HepG2 (cell line): ENCODE measurements around the gene ZBTB20. TPM values are rescaled to one million over a fixed set of nuclear protein-coding genes. Genes with fewer than 3 reads are reported as not detected.

Experiments
- ATAC-seq: fragments of 200-7000 bp; cut with Tn5 transposase; 3 replicates; pipeline ENCODE4 v1.9.1; 2020; ENCODE audit warnings: mild to moderate bottlenecking, moderate library complexity
- BruUV-seq: library from RNA; stranded (reverse); fragments of 400-500 nt; replicated peaks from 2 replicates; lab custom pipeline; 2021; lab: Mats Ljungman, UMichigan
- CTCF ChIA-PET: fragments of 300-600 bp; formaldehyde crosslinking; extraction: SDS; loops from one replicate; lab custom pipeline; 2021; ENCODE audit warnings: low total read pairs, inconsistent platforms, low intra/inter-chr PET ratio; lab: Yijun Ruan, JAX
- POLR2A ChIA-PET: fragments of 350-600 bp; sonication (Branson Sonifier 250); formaldehyde crosslinking; loops from one replicate; lab custom pipeline; 2020; ENCODE audit warnings: antibody characterized with exemption, inconsistent platforms; lab: Yijun Ruan, JAX
- DNase-seq: peaks from one replicate; pipeline ENCODE4 v3.0.0-alpha.2; 2015; ENCODE audit warnings: low spot score
- FAIRE-seq: peaks from 3 replicates; lab custom pipeline; 2011; peaks lifted over from hg19 to GRCh38; lab: Jason Lieb, UNC
- H2AFZ ChIP-seq: one replicate; pipeline ENCODE4 v1.6.1; 2011; ENCODE audit warnings: low read length, inconsistent platforms
- H3K27ac ChIP-seq: fragments of 300-600 bp; 3 replicates; pipeline ENCODE4 v1.8.0; 2011; ENCODE audit warnings: mixed run types, mild to moderate bottlenecking, mixed read lengths, low read length, inconsistent platforms; ENCODE audit not compliant: insufficient read depth; ENCODE audit errors: extremely low read length
- H3K27me3 ChIP-seq, 2 experiments: fragments of 200-600 bp in 1 of 2; 2 replicates in 1 of 2; 3 replicates in 1 of 2; pipeline versions ENCODE4 v1.6.0 to v1.8.0; 2011; ENCODE audit warnings: low read length in 2 of 2, mild to moderate bottlenecking in 2 of 2, moderate library complexity in 2 of 2, inconsistent platforms in 1 of 2; ENCODE audit not compliant: insufficient read depth in 2 of 2, control insufficient read depth in 1 of 2
- H3K36me3 ChIP-seq, 2 experiments: fragments of 200-600 bp in 1 of 2; replicated peaks in 1 of 2; 2 replicates in 1 of 2; 3 replicates in 1 of 2; pipeline versions ENCODE4 v1.5.1 to v1.8.0; 2011; ENCODE audit warnings: low read length in 2 of 2, inconsistent platforms in 1 of 2; ENCODE audit not compliant: insufficient read depth in 2 of 2, control insufficient read depth in 1 of 2
- H3K4me1 ChIP-seq: 2 replicates; pipeline ENCODE4 v1.5.1; 2012; ENCODE audit warnings: low read length, inconsistent platforms; ENCODE audit not compliant: insufficient read depth
- H3K4me2 ChIP-seq: 2 replicates; pipeline ENCODE4 v1.6.0; 2011; ENCODE audit warnings: low read depth, low read length, inconsistent platforms
- H3K4me3 ChIP-seq, 3 experiments: fragments of 200-600 bp in 1 of 3; sonication (generic), shearing (Covaris generic) in 1 of 3; replicated peaks in 1 of 3; 2 replicates each; pipeline ENCODE4 v1.5.1; 2011 to 2016; ENCODE audit warnings: low read length in 3 of 3, inconsistent platforms in 2 of 3, low read depth in 2 of 3, mild to moderate bottlenecking in 2 of 3, control low read depth in 1 of 3, mixed read lengths in 1 of 3; ENCODE audit not compliant: insufficient read depth in 1 of 3
- H3K79me2 ChIP-seq: one replicate; pipeline ENCODE4 v1.6.1; 2011; ENCODE audit warnings: low read length, inconsistent platforms; ENCODE audit not compliant: insufficient read depth
- H3K9ac ChIP-seq: 2 replicates; pipeline ENCODE4 v1.6.0; 2011; ENCODE audit warnings: mild to moderate bottlenecking, low read depth, low read length, inconsistent platforms; ENCODE audit not compliant: insufficient read depth
- H3K9me3 ChIP-seq: 2 replicates; pipeline ENCODE4 v1.5.1; 2012; ENCODE audit warnings: mild to moderate bottlenecking, low read length
- H4K20me1 ChIP-seq: 2 replicates; pipeline ENCODE4 v1.6.0; 2011; ENCODE audit warnings: inconsistent platforms, mild to moderate bottlenecking, low read length, moderate library complexity; ENCODE audit not compliant: insufficient read depth
- BATF2 ChIP-seq: sonication (generic); formaldehyde crosslinking; IDR thresholded peaks from 2 replicates; pipeline ENCODE4 v1.8.0; 2022; ENCODE audit warnings: mild to moderate bottlenecking, missing genetic modification reagents, moderate library complexity
- CAMTA2 ChIP-seq: sonication (generic); formaldehyde crosslinking; IDR thresholded peaks from 2 replicates; pipeline ENCODE4 v1.4.0; 2020; ENCODE audit warnings: mild to moderate bottlenecking, missing genetic modification reagents, borderline replicate concordance
- DPF2 ChIP-seq: sonication (generic); formaldehyde crosslinking; IDR thresholded peaks from 2 replicates; pipeline ENCODE4 v1.4.0; 2020; ENCODE audit warnings: mild to moderate bottlenecking, low read depth, missing genetic modification reagents, borderline replicate concordance
- ERF ChIP-seq: IDR thresholded peaks from 2 replicates; pipeline ENCODE4 v1.6.1; 2018; ENCODE audit warnings: missing biosample characterization, missing genetic modification reagents
- MTF2 ChIP-seq: sonication (generic); formaldehyde crosslinking; IDR thresholded peaks from 2 replicates; pipeline ENCODE4 v1.5.0; 2020; ENCODE audit warnings: missing genetic modification reagents, borderline replicate concordance
- NBN ChIP-seq: fragments of 450-650 bp; conservative IDR thresholded peaks from 2 replicates; pipeline ENCODE4 v1.6.1; 2017
- PRDM4 ChIP-seq: sonication (generic); formaldehyde crosslinking; IDR thresholded peaks from 2 replicates; pipeline ENCODE4 v1.9.0; 2021; ENCODE audit warnings: missing genetic modification reagents, borderline replicate concordance
- SMYD3 ChIP-seq: sonication (generic); formaldehyde crosslinking; IDR thresholded peaks from 2 replicates; pipeline ENCODE4 v1.8.1; 2023; ENCODE audit warnings: mild to moderate bottlenecking, missing genetic modification reagents
- ZFYVE20 ChIP-seq: sonication (generic); formaldehyde crosslinking; IDR thresholded peaks from 2 replicates; pipeline ENCODE4 v1.8.0; 2023; ENCODE audit warnings: low read depth, mild to moderate bottlenecking, moderate library complexity, missing genetic modification reagents, borderline replicate concordance
- ZNF12 ChIP-seq: sonication (generic); formaldehyde crosslinking; IDR thresholded peaks from 2 replicates; pipeline ENCODE4 v1.5.0; 2020; ENCODE audit warnings: missing genetic modification reagents
- ZNF710 ChIP-seq: sonication (generic); formaldehyde crosslinking; IDR thresholded peaks from 2 replicates; pipeline ENCODE4 v1.5.0; 2020; ENCODE audit warnings: mild to moderate bottlenecking, missing genetic modification reagents, borderline replicate concordance
- ZSCAN31 ChIP-seq: sonication (generic); formaldehyde crosslinking; IDR thresholded peaks from 2 replicates; pipeline ENCODE4 v1.5.0; 2020; ENCODE audit warnings: low read depth, mild to moderate bottlenecking, missing genetic modification reagents
- in situ Hi-C: cut with HindIII; loops from 2 replicates; pipeline ENCODE4 v1.10.0; 2017; ENCODE audit warnings: low pct_unique_long_range_greater_than_20kb; ENCODE audit not compliant: extremely low pct_ligation_motif_present
- intact Hi-C: fragments of 100-400 bp; cut with micrococcal nuclease; formaldehyde crosslinking; loops from one replicate; pipeline ENCODE4 v1.10.0; 2022; ENCODE audit not compliant: unreplicated experiment
- polyA plus RNA-seq, 8 experiments: library from polyadenylated mRNA; depleted of rRNA in 3 of 8; stranded (reverse) in 7 of 8; unstranded in 1 of 8; fragments of >200 nt; fragmentation: Illumina TruSeq in 4 of 8; extraction: Trizol in 4 of 8; gene quantifications; 2 replicates each; pipeline versions ENCODE4 v1.2.1 to v1.2.3, GENCODE V29; 2011 to 2016; ENCODE audit warnings: low read depth in 4 of 8, missing spikeins in 1 of 8, mixed read lengths in 1 of 8; ENCODE audit not compliant: insufficient read depth in 1 of 8
- total RNA-seq, 5 experiments: library from RNA; depleted of rRNA; stranded (reverse); fragments of >200 nt; fragmentation: Illumina TruSeq; extraction: Trizol; gene quantifications; 2 replicates each; pipeline ENCODE4 v1.2.3, GENCODE V29; 2016; ENCODE audit warnings: low read depth in 1 of 5
- TF ChIP-seq, protein P1 (sequence below): sonication (generic); formaldehyde crosslinking; IDR thresholded peaks from 2 replicates; pipeline ENCODE4 v1.8.0; 2022; ENCODE audit warnings: missing genetic modification reagents, mild to moderate bottlenecking, moderate library complexity, borderline replicate concordance
- TF ChIP-seq, protein P2 (sequence below), 2 experiments: fragments of 450-650 bp in 1 of 2; sonication (generic) in 1 of 2; formaldehyde crosslinking; IDR thresholded peaks; 2 replicates each; pipeline versions ENCODE4 v1.5.0 to v1.8.0; 2020 to 2022; ENCODE audit warnings: mild to moderate bottlenecking in 1 of 2, missing genetic modification reagents in 1 of 2

ZBTB20 gene
- total and polyA plus RNA-seq, 2 of the 13 experiments (the other 11 are each of a cell fraction or from before 2014, with no cell fraction given), result 1.9 to 8.8 TPM

- TF ChIP-seq, protein P1, sequence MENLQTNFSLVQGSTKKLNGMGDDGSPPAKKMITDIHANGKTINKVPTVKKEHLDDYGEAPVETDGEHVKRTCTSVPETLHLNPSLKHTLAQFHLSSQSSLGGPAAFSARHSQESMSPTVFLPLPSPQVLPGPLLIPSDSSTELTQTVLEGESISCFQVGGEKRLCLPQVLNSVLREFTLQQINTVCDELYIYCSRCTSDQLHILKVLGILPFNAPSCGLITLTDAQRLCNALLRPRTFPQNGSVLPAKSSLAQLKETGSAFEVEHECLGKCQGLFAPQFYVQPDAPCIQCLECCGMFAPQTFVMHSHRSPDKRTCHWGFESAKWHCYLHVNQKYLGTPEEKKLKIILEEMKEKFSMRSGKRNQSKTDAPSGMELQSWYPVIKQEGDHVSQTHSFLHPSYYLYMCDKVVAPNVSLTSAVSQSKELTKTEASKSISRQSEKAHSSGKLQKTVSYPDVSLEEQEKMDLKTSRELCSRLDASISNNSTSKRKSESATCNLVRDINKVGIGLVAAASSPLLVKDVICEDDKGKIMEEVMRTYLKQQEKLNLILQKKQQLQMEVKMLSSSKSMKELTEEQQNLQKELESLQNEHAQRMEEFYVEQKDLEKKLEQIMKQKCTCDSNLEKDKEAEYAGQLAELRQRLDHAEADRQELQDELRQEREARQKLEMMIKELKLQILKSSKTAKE (CRISPR knock-in tag), result no peak
- TF ChIP-seq NBN (no peak), BATF2 (CRISPR knock-in tag) (no peak)
- TF ChIP-seq, protein P2, sequence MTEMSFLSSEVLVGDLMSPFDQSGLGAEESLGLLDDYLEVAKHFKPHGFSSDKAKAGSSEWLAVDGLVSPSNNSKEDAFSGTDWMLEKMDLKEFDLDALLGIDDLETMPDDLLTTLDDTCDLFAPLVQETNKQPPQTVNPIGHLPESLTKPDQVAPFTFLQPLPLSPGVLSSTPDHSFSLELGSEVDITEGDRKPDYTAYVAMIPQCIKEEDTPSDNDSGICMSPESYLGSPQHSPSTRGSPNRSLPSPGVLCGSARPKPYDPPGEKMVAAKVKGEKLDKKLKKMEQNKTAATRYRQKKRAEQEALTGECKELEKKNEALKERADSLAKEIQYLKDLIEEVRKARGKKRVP (CRISPR knock-in tag; IDR thresholded peaks at IDR 0.05), result no peak
Measured at GRCh38 chr3:115068799-115069198, 78.3 kb downstream of the ZBTB20 start (continued).

DNA sequence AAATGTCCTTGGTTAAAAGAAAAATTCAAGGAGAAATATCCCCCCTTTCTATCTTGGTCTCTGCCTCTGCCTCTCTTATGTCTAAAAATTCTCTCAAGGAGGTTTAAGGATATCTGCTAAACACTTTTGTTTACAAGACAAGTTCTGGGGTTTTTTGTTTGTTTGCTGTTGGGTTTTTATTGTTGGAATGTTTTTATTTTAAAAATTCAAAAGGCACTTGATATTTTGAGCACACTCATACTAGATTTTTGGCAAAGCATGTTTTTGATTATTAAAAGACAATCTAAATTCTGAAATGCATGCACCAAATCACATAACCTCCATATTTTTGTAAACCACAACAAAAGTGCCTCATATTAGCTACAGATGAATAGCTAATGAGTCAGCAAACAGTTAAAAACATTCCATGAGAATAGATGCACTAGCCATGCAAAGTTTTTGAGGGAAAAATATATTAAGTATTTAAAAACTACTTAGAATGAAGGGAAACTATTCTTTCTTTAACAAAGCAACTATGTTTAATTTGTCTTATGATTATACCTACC is 84.6 kb downstream of the ZBTB20 start:
- Histone ChIP-seq H3K27me3 (no peaks in the 10 kb centered on the region), H2AFZ (no peak overlapping the region), H3K9me3 (no peaks in the 10 kb centered on the region), H3K4me2 (no peak overlapping the region), H3K36me3 (no peaks in the 10 kb centered on the region), H4K20me1 (no peaks in the 10 kb centered on the region), H3K4me3 (no peak overlapping the region), H3K27ac (no peak overlapping the region), H3K9ac (no peak overlapping the region), H3K79me2 (no peaks in the 10 kb centered on the region), H3K4me1 (no peaks in the 10 kb centered on the region)
- no peak for ATAC-seq
- in situ Hi-C loops, result no loop called here
- DNase-seq, result no peak
- intact Hi-C loops, result no loop called here
- ChIA-PET POLR2A (no interaction called here), CTCF (no interaction called here)
- FAIRE-seq, result no peak
- BruUV-seq, result no TSS peak
- TF ChIP-seq ZNF12 (CRISPR knock-in tag) (no peak), SMYD3 (no peak), PRDM4 (CRISPR knock-in tag) (no peak), ERF (CRISPR knock-in tag) (no peak), DPF2 (CRISPR knock-in tag) (no peak), ZNF710 (CRISPR knock-in tag) (no peak), ZSCAN31 (CRISPR knock-in tag) (no peak), CAMTA2 (CRISPR knock-in tag) (no peak), ZFYVE20 (CRISPR knock-in tag) (no peak), MTF2 (CRISPR knock-in tag) (no peak)
